ENCODE data around the gene SMIM1. TPM values are rescaled to one million over a fixed set of nuclear protein-coding genes. Genes with fewer than 3 reads are reported as not detected.
A peak's percentile ranks its signal among the peaks of the same experiment; 100 is the strongest.

Gene SMIM1
- total and polyA plus RNA-seq, 9 of the 15 experiments (the other 6 are each of a cell fraction or from before 2014, with no cell fraction given) = 2.3 to 125 (median 24.3) TPM

DNA sequence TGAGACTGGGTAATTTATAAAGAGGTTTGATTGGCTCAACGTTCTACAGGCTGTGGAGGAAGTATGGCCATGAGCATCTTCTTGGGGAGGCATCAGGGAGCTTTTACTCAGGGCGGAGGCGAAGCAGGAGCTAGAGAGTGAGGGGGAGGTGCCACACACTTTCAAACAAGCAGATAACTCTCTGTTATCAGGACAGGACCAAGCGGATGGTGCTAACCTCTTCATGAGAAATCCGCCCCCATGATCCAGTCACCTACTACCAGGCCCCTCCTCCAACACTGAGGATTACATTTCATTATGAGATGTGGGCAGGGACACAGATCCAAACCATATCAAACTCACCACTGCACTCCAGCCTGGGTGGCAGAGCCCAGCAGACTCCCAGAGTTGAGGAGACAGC lies 35.2 kb downstream of the SMIM1 start (continued):
- no peak for TF ChIP-seq YY1 (IDR thresholded peaks at IDR 0.05; ENCODE audit: borderline replicate concordance in 1 of 3, control insufficient read depth in 1 of 3, extremely low read depth in 1 of 3, insufficient read depth in 3 of 3, insufficient read length in 1 of 3, insufficient replicate concordance in 2 of 3, low read depth in 1 of 3, low read length in 2 of 3)
- no peak for TF ChIP-seq TAF1 (IDR thresholded peaks at IDR 0.05; ENCODE audit: control insufficient read depth, extremely low read depth, insufficient read depth, low read length, severe bottlenecking)
- TF ChIP-seq ZNF436 (CRISPR knock-in tag; IDR thresholded peaks at IDR 0.05) = no peak
- TF ChIP-seq SOX6 (IDR thresholded peaks at IDR 0.05) = peak; percentile 55; the same call in 1 of the 2 replicates
- TF ChIP-seq, protein P1, sequence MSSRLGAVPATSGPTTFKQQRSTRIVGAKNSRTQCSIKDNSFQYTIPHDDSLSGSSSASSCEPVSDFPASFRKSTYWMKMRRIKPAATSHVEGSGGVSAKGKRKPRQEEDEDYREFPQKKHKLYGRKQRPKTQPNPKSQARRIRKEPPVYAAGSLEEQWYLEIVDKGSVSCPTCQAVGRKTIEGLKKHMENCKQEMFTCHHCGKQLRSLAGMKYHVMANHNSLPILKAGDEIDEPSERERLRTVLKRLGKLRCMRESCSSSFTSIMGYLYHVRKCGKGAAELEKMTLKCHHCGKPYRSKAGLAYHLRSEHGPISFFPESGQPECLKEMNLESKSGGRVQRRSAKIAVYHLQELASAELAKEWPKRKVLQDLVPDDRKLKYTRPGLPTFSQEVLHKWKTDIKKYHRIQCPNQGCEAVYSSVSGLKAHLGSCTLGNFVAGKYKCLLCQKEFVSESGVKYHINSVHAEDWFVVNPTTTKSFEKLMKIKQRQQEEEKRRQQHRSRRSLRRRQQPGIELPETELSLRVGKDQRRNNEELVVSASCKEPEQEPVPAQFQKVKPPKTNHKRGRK (tag; IDR thresholded peaks at IDR 0.05) = no peak
- peak; percentile 88 for TF ChIP-seq EGR1 (conservative IDR thresholded peaks at IDR 0.05)
- no peak for TF ChIP-seq SREBF2 (CRISPR knock-in tag; IDR thresholded peaks at IDR 0.05)
- peak; percentile 87 for TF ChIP-seq CTBP1 (IDR thresholded peaks at IDR 0.05; ENCODE audit: borderline replicate concordance)

DNA sequence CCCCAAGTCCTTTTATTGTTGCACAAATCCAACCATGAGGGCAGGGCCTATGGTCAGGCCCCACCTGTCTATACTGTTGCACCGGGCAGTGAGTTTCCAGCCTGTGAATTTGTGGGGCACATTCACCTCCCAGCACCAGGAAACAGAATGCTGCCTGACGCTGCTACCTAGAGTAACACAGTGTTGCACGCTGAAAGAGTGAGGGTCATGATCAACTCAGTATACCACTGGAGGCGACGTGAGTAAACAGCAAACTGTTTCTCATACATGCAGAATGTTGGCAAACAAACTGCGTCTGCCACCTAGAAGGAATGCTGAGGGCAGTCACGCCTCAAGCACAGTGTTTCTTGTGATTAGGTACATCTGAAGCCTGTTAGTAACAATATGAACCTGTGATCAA lies 37.1 kb downstream of the SMIM1 start:
- DNase-seq (ENCODE audit: extremely low read depth in 1 of 4, low spot score in 3 of 4) = no peak
- Histone ChIP-seq H3K79me2 (ENCODE audit: control insufficient read depth, insufficient read depth, low read length) (no peaks in the 10 kb centered on the region), H3K9ac (ENCODE audit: insufficient read depth in 1 of 2, low read depth in 2 of 2, low read length in 2 of 2) (no peak overlapping the region), H3K4me3 (no peak overlapping the region), H3K36me3 (ENCODE audit: control insufficient read depth, insufficient read depth, low read length) (0 out of 3 replicates have a peak, but pooled peaks cover 3% of the 10 kb centered on the region), H3K9me3 (replicated peaks; ENCODE audit: control insufficient read depth, insufficient read depth, low read depth, low read length) (no peaks in the 10 kb centered on the region), H3K27ac (ENCODE audit: extremely low read depth, low read depth, low read length) (no peak overlapping the region), H3K9me1 (ENCODE audit: control insufficient read depth, insufficient read depth, low read length) (no peaks in the 10 kb centered on the region), H3K27me3 (ENCODE audit: control insufficient read depth in 2 of 2, insufficient read depth in 2 of 2, low read length in 2 of 2) (no peaks in the 10 kb centered on the region), H3K4me1 (replicated peaks in 1 of 2; ENCODE audit: control insufficient read depth in 2 of 2, insufficient read depth in 2 of 2, low read length in 2 of 2) (peaks cover 18 to 23% of the 10 kb centered on the region in 2 experiments; a peak in 4 of 5 replicates), H4K20me1 (replicated peaks; ENCODE audit: control insufficient read depth, insufficient read depth, low read length) (no peaks in the 10 kb centered on the region), H3K4me2 (ENCODE audit: insufficient read depth, low read length) (no peak overlapping the region), H2AFZ (ENCODE audit: low read depth, low read length) (0 out of 2 replicates have a peak overlapping the region, but pooled peaks have one; percentile 20)
- ChIA-PET POLR2A (interaction anchor here (0.6 kb wide), 1 partner anchor 184 kb away, joined by 3 read pairs; no protein-coding TSS in a partner anchor), CTCF (ENCODE audit: low intra/inter-chr PET ratio) (no interaction called here)
- no TSS peak for BruUV-seq (replicated peaks)
- intact Hi-C loops (cut with micrococcal nuclease) (no loop called here), in situ Hi-C loops (cut with MboI) (no loop called here)
- 45% methylated on average over 7 of the region's 7 CpGs for WGBS (ENCODE audit: insufficient coverage, low coverage, missing lambda C conversion rate)
- no peak for ATAC-seq
- no peak for FAIRE-seq
- TF ChIP-seq SRF (CRISPR knock-in tag; IDR thresholded peaks at IDR 0.05) = no peak
- TF ChIP-seq, protein P2, sequence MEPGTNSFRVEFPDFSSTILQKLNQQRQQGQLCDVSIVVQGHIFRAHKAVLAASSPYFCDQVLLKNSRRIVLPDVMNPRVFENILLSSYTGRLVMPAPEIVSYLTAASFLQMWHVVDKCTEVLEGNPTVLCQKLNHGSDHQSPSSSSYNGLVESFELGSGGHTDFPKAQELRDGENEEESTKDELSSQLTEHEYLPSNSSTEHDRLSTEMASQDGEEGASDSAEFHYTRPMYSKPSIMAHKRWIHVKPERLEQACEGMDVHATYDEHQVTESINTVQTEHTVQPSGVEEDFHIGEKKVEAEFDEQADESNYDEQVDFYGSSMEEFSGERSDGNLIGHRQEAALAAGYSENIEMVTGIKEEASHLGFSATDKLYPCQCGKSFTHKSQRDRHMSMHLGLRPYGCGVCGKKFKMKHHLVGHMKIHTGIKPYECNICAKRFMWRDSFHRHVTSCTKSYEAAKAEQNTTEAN (CRISPR knock-in tag; IDR thresholded peaks at IDR 0.05) = no peak
- no peak for TF ChIP-seq SAFB2 (IDR thresholded peaks at IDR 0.05; ENCODE audit: borderline replicate concordance, low read depth, low read length, severe bottlenecking)
- TF ChIP-seq, protein P3, sequence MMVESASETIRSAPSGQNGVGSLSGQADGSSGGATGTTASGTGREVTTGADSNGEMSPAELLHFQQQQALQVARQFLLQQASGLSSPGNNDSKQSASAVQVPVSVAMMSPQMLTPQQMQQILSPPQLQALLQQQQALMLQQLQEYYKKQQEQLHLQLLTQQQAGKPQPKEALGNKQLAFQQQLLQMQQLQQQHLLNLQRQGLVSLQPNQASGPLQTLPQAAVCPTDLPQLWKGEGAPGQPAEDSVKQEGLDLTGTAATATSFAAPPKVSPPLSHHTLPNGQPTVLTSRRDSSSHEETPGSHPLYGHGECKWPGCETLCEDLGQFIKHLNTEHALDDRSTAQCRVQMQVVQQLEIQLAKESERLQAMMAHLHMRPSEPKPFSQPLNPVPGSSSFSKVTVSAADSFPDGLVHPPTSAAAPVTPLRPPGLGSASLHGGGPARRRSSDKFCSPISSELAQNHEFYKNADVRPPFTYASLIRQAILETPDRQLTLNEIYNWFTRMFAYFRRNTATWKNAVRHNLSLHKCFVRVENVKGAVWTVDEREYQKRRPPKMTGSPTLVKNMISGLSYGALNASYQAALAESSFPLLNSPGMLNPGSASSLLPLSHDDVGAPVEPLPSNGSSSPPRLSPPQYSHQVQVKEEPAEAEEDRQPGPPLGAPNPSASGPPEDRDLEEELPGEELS (CRISPR knock-in tag; IDR thresholded peaks at IDR 0.05; ENCODE audit: borderline replicate concordance) = no peak
- TF ChIP-seq, protein P4, sequence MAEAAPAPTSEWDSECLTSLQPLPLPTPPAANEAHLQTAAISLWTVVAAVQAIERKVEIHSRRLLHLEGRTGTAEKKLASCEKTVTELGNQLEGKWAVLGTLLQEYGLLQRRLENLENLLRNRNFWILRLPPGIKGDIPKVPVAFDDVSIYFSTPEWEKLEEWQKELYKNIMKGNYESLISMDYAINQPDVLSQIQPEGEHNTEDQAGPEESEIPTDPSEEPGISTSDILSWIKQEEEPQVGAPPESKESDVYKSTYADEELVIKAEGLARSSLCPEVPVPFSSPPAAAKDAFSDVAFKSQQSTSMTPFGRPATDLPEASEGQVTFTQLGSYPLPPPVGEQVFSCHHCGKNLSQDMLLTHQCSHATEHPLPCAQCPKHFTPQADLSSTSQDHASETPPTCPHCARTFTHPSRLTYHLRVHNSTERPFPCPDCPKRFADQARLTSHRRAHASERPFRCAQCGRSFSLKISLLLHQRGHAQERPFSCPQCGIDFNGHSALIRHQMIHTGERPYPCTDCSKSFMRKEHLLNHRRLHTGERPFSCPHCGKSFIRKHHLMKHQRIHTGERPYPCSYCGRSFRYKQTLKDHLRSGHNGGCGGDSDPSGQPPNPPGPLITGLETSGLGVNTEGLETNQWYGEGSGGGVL (CRISPR knock-in tag; IDR thresholded peaks at IDR 0.05) = no peak
